HG03457 (cell line): ENCODE data around the gene RPL22.

ENCODE experiments used
- ATAC-seq: cut with Tn5 transposase; IDR thresholded peaks from one replicate; pipeline ENCODE4 v1.9.1; 2021; ENCODE audit warnings: moderate number of reproducible peaks; ENCODE audit not compliant: unreplicated experiment

Gene RPL22

GRCh38 chr1:6175411-6175828 lies 24.0 kb downstream of the RPL22 start:
- ATAC-seq = no peak

GRCh38 chr1:6174621-6175410 lies 24.6 kb downstream of the RPL22 start:
- ATAC-seq = no peak

GRCh38 chr1:6172549-6172948 lies 26.8 kb downstream of the RPL22 start:
- ATAC-seq = no peak

GRCh38 chr1:6171548-6172124 lies 27.8 kb downstream of the RPL22 start:
- no peak for ATAC-seq

GRCh38 chr1:6170742-6171201 lies 28.6 kb downstream of the RPL22 start:
- no peak for ATAC-seq

GRCh38 chr1:6170116-6170741 lies 29.2 kb downstream of the RPL22 start:
- no peak for ATAC-seq

- ATAC-seq = no peak
Measured at GRCh38 chr1:6168947-6169586, 30.3 kb downstream of the RPL22 start.

- ATAC-seq = no peak
Measured at GRCh38 chr1:6167391-6168303, 31.7 kb downstream of the RPL22 start.

- ATAC-seq = no peak
Measured at GRCh38 chr1:6166655-6167390, 32.6 kb downstream of the RPL22 start.

- no peak for ATAC-seq
Measured at GRCh38 chr1:6166221-6166620, 33.2 kb downstream of the RPL22 start.

GRCh38 chr1:6165441-6165985 lies 33.9 kb downstream of the RPL22 start:
- no peak for ATAC-seq

- no peak for ATAC-seq
Measured at GRCh38 chr1:6165027-6165426, 34.4 kb downstream of the RPL22 start.

- ATAC-seq = no peak
Measured at GRCh38 chr1:6163973-6164617, 35.3 kb downstream of the RPL22 start.

GRCh38 chr1:6163191-6163972 lies 36.0 kb downstream of the RPL22 start:
- no peak for ATAC-seq

GRCh38 chr1:6162773-6163172 lies 36.6 kb downstream of the RPL22 start:
- ATAC-seq = no peak

- ATAC-seq = no peak
Measured at GRCh38 chr1:6162341-6162740, 37.1 kb downstream of the RPL22 start.

GRCh38 chr1:6158181-6158580 lies 41.2 kb downstream of the RPL22 start:
- no peak for ATAC-seq

- no peak for ATAC-seq
Measured at GRCh38 chr1:6157528-6158174, 41.7 kb downstream of the RPL22 start.
